Measurements from ENCODE around the gene DNMT3A. TPM values are rescaled to one million over a fixed set of nuclear protein-coding genes. Genes with fewer than 3 reads are reported as not detected.

The DNMT3A gene
- total RNA-seq, result 14.1 and 14.8 TPM in 2 replicates

DNA sequence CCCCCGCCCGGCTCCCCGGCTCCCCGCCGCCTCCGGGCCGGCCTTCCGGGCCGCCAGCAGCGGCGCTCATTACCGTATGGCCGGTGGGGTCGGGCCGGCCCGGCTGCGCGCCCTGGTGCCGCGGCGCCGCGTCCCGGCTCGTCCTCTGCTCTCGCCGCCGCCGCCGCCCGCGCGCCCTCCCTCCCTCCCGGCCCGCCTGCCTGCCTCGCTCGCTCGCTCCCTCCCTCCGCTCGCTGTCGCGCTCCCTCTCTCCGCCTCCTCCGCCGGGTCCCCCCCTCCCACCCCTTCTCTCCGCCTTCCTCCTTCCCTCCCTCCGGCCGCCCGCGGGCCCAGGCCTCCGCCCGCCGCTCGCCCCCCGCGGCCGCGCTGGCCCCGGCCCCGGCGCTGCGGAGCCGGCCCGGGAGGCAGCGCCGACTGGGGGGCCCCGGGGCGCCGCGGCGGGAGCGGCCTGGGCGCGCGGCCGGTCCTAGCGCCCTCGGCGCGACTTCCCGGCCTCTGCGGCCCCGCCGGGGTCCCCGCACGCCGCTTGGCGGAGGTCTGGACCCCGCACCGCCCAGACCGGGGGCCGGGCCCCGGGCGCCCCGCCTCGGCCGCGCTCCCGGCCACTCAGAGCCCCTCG, at the start of gene DNMT3A:
Gene DNMT3A (minus strand): TSS at position 173 of the 619 bp plus-strand sequence. CDS start 27,941 bp downstream, outside the sequence.

Other genes with a start within 250 kb of the DNMT3A start
- 1.2 and 1.3 TPM in 2 replicates for gene POMC, start 173.3 kb downstream of the DNMT3A start, total RNA-seq